Measurements from ENCODE around the gene FOXK1.
A peak's percentile ranks its signal among the peaks of the same experiment; 100 is the strongest.

- TF ChIP-seq CTCF (IDR thresholded peaks at IDR 0.05) (no peak), POLR2A (IDR thresholded peaks at IDR 0.05) (no peak), POLR2AphosphoS5 (IDR thresholded peaks at IDR 0.05) (peak in 2 of 3 donors; percentile 10 to 63), EP300 (IDR thresholded peaks at IDR 0.05) (no peak)
These were observed 84.8 kb downstream of the FOXK1 start for GRCh38 chr7:4766666-4767519.
